Lower lobe of right lung (tissue), 2 donors: ENCODE measurements around the gene UVRAG. TPM values are rescaled to one million over a fixed set of nuclear protein-coding genes. Genes with fewer than 3 reads are reported as not detected.
"Not testable (repeated sequence)": the region's sequence is repeated elsewhere in the genome, so short reads cannot be mapped to it uniquely, and the experiment has no call there.

ENCODE experiments used
- ATAC-seq, 2 donors: fragments of 200-7000 bp; cut with Tn5 transposase; one replicate each; pipeline ENCODE4 v1.9.1; 2020 to 2022; ENCODE audit warnings: mild to moderate bottlenecking in 2 of 2, moderate library complexity in 2 of 2
- DNase-seq: peaks from one replicate; pipeline ENCODE4 v3.0.0-alpha.2; 2020
- H3K27ac ChIP-seq: fragments of 200-600 bp; one replicate; pipeline ENCODE4 v1.8.0; 2022
- H3K27me3 ChIP-seq: fragments of 200-600 bp; one replicate; pipeline ENCODE4 v1.8.0; 2022; ENCODE audit warnings: low read depth
- H3K36me3 ChIP-seq: fragments of 200-600 bp; one replicate; pipeline ENCODE4 v1.8.0; 2022; ENCODE audit warnings: mild to moderate bottlenecking
- H3K4me1 ChIP-seq: fragments of 200-600 bp; one replicate; pipeline ENCODE4 v1.8.0; 2022
- H3K4me3 ChIP-seq: fragments of 200-600 bp; one replicate; pipeline ENCODE4 v1.8.0; 2022; ENCODE audit warnings: mild to moderate bottlenecking
- H3K9me3 ChIP-seq: fragments of 200-600 bp; one replicate; pipeline ENCODE4 v1.8.0; 2022
- CTCF ChIP-seq: fragments of 200-600 bp; IDR thresholded peaks from one replicate; pipeline ENCODE4 v1.8.0; 2022; ENCODE audit warnings: antibody characterized with exemption, mild to moderate bottlenecking
- intact Hi-C: fragments of 100-400 bp; cut with DNase I; formaldehyde crosslinking; loops from one replicate; pipeline ENCODE4 v1.11.0; 2022
- total RNA-seq: library from RNA; stranded (reverse); fragmentation: NEBNext Ultra II Directional; extraction: Animal tissue kit (Norgen Biotek cat#: 25700); gene quantifications from one replicate; pipeline ENCODE4 v1.2.1, GENCODE V29; 2021
- donor health status: DM: no; HTN: yes; CAD: no; lungs with severe emphysema.

UVRAG gene
- total RNA-seq, 1 donor from 2014 or later = 36.0 TPM

GRCh38 chr11:75969626-75970308 lies 154.8 kb downstream of the UVRAG start:
- no peak for ATAC-seq
- H3K9me3 ChIP-seq = peaks cover 3% of the 10 kb centered on the region
- TF ChIP-seq CTCF = no peak

DNA sequence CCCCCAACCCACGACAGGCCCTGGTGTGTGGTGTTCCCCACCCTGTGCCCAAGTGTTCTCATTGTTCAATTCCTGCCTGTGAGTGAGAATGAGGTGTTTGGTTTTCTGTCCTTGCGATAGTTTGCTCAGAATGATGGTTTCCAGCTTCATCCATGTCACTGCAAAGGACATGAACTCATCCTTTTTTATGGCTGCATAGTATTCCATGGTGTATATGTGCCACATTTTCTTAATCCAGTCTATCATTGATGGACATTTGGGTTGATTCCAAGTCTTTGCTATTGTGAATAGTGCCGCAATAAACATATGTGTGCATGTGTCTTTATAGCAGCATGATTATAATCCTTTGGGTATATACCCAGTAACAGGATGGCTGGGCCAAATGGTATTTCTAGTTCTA lies 158.7 kb downstream of the UVRAG start:
- DNase-seq, H3K27me3 ChIP-seq, H3K27ac ChIP-seq, ATAC-seq, H3K9me3 ChIP-seq, H3K4me3 ChIP-seq, H3K4me1 ChIP-seq, H3K36me3 ChIP-seq, intact Hi-C loops: not testable (repeated sequence)

More at GRCh38 chr11:75969626-75970308, 154.8 kb downstream of the UVRAG start:
- H3K27me3 ChIP-seq = no peaks in the 10 kb centered on the region
- no peaks in the 10 kb centered on the region for H3K36me3 ChIP-seq
- H3K27ac ChIP-seq = no peak overlapping the region
- intact Hi-C loops = no loop called here
- no peaks in the 10 kb centered on the region for H3K4me1 ChIP-seq
- DNase-seq = no peak
- no peak overlapping the region for H3K4me3 ChIP-seq

GRCh38 chr11:75979075-75979474 lies 164.1 kb downstream of the UVRAG start:
- intact Hi-C loops, ATAC-seq: not testable (repeated sequence)

GRCh38 chr11:75979479-75980027 lies 164.5 kb downstream of the UVRAG start:
- H3K9me3 ChIP-seq, intact Hi-C loops, ATAC-seq, H3K4me3 ChIP-seq, H3K27me3 ChIP-seq, H3K4me1 ChIP-seq, DNase-seq, H3K27ac ChIP-seq: not testable (repeated sequence)
- H3K36me3 ChIP-seq = peaks cover 13% of the 10 kb centered on the region

More at GRCh38 chr11:75979075-75979474, 164.1 kb downstream of the UVRAG start:
- not testable (repeated sequence) for DNase-seq, H3K4me3 ChIP-seq, H3K36me3 ChIP-seq, H3K4me1 ChIP-seq, H3K27ac ChIP-seq, H3K27me3 ChIP-seq, H3K9me3 ChIP-seq

GRCh38 chr11:75980031-75980430 lies 165.0 kb downstream of the UVRAG start:
- Histone ChIP-seq H3K4me1 (no peaks in the 10 kb centered on the region), H3K4me3 (no peak overlapping the region), H3K27me3 (no peaks in the 10 kb centered on the region), H3K27ac (no peak overlapping the region), H3K36me3 (peaks cover 17% of the 10 kb centered on the region), H3K9me3 (no peaks in the 10 kb centered on the region)
- TF ChIP-seq CTCF = no peak
- DNase-seq = no peak
- ATAC-seq = no peak
- intact Hi-C loops = no loop called here

DNA sequence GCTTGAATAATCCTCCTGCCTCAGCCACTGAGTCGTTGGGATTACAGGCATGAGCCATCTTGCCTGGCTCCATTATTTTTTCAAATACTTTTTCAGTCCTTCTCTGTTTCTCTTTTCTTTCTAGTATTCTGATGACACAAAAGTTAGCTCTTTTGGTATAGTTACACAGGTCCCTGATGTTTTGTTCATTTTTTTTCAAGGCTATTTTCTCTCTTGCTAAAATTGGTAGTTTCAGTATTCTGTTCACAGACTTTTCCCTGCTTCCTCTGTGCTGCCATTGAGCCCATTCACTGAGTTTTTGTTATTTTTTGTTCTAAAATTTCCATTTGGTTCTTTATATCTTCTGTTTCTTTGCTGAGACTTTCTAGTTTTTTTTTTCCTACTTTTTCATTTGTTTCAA lies 166.5 kb downstream of the UVRAG start:
- H3K36me3 ChIP-seq = peaks cover 17% of the 10 kb centered on the region
- no peak overlapping the region for H3K27ac ChIP-seq
- no peaks in the 10 kb centered on the region for H3K9me3 ChIP-seq
- intact Hi-C loops = no loop called here
- no peaks in the 10 kb centered on the region for H3K27me3 ChIP-seq
- ATAC-seq (no peak), DNase-seq (no peak)
- H3K4me1 ChIP-seq = no peaks in the 10 kb centered on the region
- H3K4me3 ChIP-seq = no peak overlapping the region
- no peak for TF ChIP-seq CTCF

GRCh38 chr11:75982309-75982708 lies 167.3 kb downstream of the UVRAG start:
- Histone ChIP-seq H3K4me3 (no peak overlapping the region), H3K4me1 (no peaks in the 10 kb centered on the region), H3K36me3 (peaks cover 17% of the 10 kb centered on the region), H3K27me3 (no peaks in the 10 kb centered on the region), H3K27ac (no peak overlapping the region), H3K9me3 (no peaks in the 10 kb centered on the region)
- intact Hi-C loops = no loop called here
- ATAC-seq (no peak), DNase-seq (no peak)
- TF ChIP-seq CTCF = no peak
